AG10803 (cell line): ENCODE measurements around the gene ITGA11.

Source experiments
- DNase-seq: peaks from one replicate; pipeline ENCODE4 v3.0.0; 2010; ENCODE audit warnings: low read depth
- H3K4me3 ChIP-seq: 2 replicates; pipeline ENCODE4 v1.5.1; 2011; ENCODE audit warnings: mild to moderate bottlenecking, low read length, control low read depth
- TF ChIP-seq, protein P1 (sequence below): conservative IDR thresholded peaks from 2 replicates; pipeline ENCODE4 v1.5.1; 2011; ENCODE audit warnings: mild to moderate bottlenecking, low read length, control low read depth, inconsistent platforms

The ITGA11 gene

DNA sequence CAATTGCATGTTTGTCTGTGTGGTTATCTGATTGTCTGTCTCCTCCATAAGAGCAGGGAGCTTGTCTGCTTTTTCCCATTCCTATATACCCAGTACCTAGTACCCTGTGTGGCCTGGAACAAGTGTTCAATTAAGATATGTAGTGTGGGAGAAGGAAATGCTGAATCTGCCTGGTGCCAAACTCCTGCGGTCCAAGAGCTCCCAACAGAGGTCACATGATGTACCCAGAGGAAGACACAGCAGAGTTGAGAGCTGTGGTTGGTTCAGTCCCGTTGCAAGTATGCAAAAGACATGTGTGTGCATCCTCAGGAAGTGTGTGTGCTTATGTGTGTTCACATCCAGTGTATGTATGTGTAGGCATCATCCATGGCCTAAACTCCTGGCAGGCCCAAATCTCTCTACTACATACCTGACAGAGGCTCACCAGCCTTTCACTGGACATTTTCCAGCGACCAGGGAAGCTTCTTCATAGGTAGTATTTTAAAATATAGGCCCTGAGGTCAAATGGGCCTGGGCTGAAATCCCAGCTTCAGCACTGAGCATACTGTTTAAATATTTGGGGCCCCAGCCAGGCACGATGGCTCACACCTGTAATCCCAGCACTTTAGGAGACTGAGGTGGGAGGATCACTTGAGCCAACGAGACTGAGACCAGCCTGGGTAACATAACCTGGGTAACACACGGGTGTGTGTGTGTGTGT is 34.0 kb upstream of the ITGA11 start:
- DNase-seq, result no peak
- no peak overlapping the region for H3K4me3 ChIP-seq
- TF ChIP-seq, protein P1, sequence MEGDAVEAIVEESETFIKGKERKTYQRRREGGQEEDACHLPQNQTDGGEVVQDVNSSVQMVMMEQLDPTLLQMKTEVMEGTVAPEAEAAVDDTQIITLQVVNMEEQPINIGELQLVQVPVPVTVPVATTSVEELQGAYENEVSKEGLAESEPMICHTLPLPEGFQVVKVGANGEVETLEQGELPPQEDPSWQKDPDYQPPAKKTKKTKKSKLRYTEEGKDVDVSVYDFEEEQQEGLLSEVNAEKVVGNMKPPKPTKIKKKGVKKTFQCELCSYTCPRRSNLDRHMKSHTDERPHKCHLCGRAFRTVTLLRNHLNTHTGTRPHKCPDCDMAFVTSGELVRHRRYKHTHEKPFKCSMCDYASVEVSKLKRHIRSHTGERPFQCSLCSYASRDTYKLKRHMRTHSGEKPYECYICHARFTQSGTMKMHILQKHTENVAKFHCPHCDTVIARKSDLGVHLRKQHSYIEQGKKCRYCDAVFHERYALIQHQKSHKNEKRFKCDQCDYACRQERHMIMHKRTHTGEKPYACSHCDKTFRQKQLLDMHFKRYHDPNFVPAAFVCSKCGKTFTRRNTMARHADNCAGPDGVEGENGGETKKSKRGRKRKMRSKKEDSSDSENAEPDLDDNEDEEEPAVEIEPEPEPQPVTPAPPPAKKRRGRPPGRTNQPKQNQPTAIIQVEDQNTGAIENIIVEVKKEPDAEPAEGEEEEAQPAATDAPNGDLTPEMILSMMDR, result no peak

DNA sequence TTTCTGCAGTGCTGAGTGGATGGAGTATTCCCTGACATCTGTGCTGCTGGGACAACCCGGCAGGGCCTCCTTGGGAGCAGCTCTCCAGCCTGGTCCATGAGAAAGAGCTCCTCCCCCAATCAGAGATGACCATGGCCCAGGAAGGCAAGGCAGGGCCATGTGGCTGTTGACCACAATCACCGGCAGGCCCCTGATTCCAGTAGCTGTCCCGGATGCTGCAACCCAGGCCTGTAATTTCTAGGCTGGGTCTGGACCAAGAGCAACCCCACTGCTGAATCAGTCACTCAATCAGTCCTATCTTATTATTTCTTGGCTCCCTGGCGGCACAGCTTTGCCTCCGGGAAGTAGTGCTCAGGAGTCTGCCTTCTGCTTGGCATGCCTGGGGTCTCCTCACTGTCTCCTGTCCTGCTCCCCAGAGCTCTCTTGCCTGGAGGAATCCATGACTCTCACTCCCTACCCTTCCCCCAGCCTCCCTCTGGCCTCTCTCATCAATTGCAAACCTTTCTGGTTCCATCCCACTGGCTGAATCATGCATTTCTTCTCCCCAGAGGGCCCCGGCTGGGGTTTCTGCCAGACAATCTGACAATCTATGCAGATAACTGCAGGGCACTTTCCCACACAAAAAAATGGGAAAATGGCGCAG is 32.6 kb upstream of the ITGA11 start:
- DNase-seq, result peak; percentile 67
- TF ChIP-seq, protein P1, result no peak
- H3K4me3 ChIP-seq, result no peak overlapping the region

DNA sequence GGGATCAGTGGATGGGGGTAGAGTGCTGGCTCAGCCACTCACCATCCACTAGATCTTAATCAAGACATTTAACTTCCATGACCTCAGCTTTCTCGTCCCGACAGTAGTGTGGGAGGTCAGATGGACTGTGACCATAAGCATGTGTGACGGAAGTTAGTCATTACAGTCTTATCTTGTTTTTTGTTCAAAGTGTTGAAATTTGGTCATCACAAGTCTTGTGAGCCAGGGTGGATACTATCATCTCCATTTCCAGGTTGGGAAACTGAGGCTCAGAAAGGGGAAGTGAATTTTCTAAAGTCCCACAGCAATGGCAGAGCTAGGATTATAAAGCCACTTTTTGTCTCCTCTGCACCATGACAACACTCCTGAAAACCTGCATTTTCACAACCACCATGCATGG is 32.0 kb upstream of the ITGA11 start:
- no peak for DNase-seq
- TF ChIP-seq, protein P1, result no peak
- H3K4me3 ChIP-seq, result no peak overlapping the region

DNA sequence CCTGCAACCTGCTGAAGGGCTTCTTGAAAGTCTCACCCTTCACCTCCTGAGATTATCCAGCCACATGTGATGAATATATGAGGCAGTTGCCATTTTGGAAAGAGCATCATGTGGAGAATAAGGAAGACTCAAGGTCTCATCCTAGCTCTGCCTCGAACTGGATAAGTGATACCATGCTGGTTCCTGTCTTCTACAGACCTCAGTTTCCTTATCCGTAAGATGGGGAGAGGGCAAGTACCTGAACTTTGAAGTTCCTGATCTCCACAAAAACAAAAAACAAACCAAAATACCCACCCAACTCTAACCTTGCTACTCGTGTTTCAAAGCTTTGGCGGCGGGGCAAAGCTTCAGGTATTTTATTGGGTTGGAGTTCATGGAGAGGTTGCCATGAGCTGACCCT is 31.5 kb upstream of the ITGA11 start:
- TF ChIP-seq, protein P1, result no peak
- DNase-seq, result no peak

DNA sequence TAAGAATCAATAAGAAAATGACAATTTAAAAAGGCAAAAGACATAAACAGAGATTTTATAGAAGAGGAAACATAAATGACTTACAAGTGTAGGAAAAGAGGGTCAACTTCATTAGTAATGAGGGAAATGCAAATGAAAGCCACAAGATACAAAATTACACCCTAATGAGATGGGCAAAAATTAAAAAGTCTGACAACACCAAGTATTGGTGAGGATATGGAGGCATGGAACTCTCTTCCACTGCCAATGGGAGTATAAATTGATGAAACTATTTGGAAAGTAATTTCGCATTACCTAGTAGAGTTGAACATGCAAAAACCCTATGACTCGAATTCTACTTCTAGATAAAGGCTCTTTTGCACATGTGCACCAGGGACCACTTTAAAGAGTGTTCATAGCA is 28.2 kb upstream of the ITGA11 start:
- TF ChIP-seq, protein P1, result no peak
- no peak overlapping the region for H3K4me3 ChIP-seq

More for the DNA sequence above, 31.5 kb upstream of the ITGA11 start:
- H3K4me3 ChIP-seq, result no peak overlapping the region

DNA sequence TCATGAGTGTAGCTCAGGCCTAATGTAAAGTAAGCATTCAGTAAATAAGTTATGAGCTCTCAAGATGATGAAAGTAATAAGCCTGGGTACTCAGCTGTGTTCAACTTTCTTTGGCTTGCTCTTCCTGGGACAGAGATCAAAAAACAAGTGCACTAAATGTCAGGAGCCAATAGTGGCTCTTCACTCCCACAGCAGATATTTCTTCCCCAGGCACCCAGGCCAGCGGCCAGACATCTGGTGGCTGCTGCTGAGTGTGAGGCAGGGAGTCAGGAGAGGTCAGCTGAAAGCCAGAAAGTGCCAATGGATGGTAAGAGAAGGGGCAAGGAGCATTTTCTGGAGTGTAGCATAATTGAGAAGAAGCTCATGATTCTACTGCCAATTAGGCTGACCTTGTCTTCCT is 18.2 kb upstream of the ITGA11 start:
- H3K4me3 ChIP-seq, result no peak overlapping the region
- TF ChIP-seq, protein P1, result no peak
- DNase-seq, result peak; percentile 76

More for the DNA sequence above, 28.2 kb upstream of the ITGA11 start:
- no peak for DNase-seq

DNA sequence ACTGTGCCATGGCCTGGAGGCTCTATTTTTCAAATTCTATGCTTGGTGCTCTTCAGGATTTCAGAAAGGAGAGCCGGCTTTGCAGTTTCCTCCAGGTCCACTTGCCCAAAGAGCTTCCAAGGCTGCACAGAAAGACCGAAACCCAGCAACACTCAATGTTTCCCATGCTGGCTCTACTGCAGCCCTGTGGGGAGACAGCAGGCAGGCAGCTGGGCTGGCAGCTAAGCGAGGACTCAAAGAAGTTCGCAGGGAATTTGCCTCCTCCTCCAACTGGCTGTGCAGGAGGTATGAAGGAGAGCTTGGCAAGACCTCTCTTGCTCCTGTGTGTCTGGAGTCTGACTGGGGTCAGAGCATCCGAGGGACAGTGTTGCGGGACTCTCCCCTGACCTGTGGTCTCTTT is 17.4 kb upstream of the ITGA11 start:
- peak; percentile 63 for DNase-seq
- H3K4me3 ChIP-seq, result no peak overlapping the region
- TF ChIP-seq, protein P1, result peak; percentile 23; the same call in 1 of the 2 replicates
